Hepatocyte (in vitro differentiated cells): ENCODE data around the gene SERPINA4. TPM values are rescaled to one million over a fixed set of nuclear protein-coding genes. Genes with fewer than 3 reads are reported as not detected.

Experiments
- DNase-seq: peaks from one replicate; pipeline ENCODE4 v3.0.0-alpha.2; 2016; ENCODE audit warnings: low spot score
- H2AFZ ChIP-seq: fragments of 200-600 bp; sonication (generic); 2 replicates; pipeline ENCODE4 v1.6.0; 2016; ENCODE audit warnings: antibody characterized with exemption, mild to moderate bottlenecking
- H3K27ac ChIP-seq: fragments of 200-600 bp; sonication (generic); 2 replicates; pipeline ENCODE4 v1.5.1; 2016; ENCODE audit warnings: mild to moderate bottlenecking
- H3K27me3 ChIP-seq: fragments of 200-600 bp; sonication (generic); 2 replicates; pipeline ENCODE4 v1.6.1; 2016
- H3K36me3 ChIP-seq: fragments of 200-600 bp; sonication (generic); replicated peaks from 2 replicates; pipeline ENCODE4 v1.5.1; 2016; ENCODE audit warnings: low read depth; ENCODE audit not compliant: insufficient read depth
- H3K4me1 ChIP-seq: fragments of 200-600 bp; sonication (generic); 2 replicates; pipeline ENCODE4 v1.5.1; 2016; ENCODE audit warnings: mild to moderate bottlenecking, moderate library complexity; ENCODE audit not compliant: insufficient read depth
- H3K4me2 ChIP-seq: fragments of 200-600 bp; sonication (generic); 2 replicates; pipeline ENCODE4 v1.6.0; 2016
- H3K4me3 ChIP-seq: fragments of 200-600 bp; sonication (generic); 2 replicates; pipeline ENCODE4 v1.5.1; 2016; ENCODE audit warnings: mild to moderate bottlenecking
- H3K79me2 ChIP-seq: fragments of 200-600 bp; sonication (generic); 2 replicates; pipeline ENCODE4 v1.6.0; 2017; ENCODE audit warnings: mild to moderate bottlenecking
- H3K9me2 ChIP-seq: fragments of 200-600 bp; sonication (generic); replicated peaks from 2 replicates; pipeline ENCODE4 v1.6.0; 2017; ENCODE audit warnings: mild to moderate bottlenecking; ENCODE audit not compliant: insufficient read depth
- H3K9me3 ChIP-seq: fragments of 200-600 bp; sonication (generic); 2 replicates; pipeline ENCODE4 v1.5.1; 2016; ENCODE audit warnings: low read depth, mild to moderate bottlenecking
- H4K20me1 ChIP-seq: fragments of 200-600 bp; sonication (generic); 2 replicates; pipeline ENCODE4 v1.6.0; 2016; ENCODE audit warnings: mild to moderate bottlenecking; ENCODE audit not compliant: insufficient read depth, poor library complexity, severe bottlenecking
- EZH2 ChIP-seq: fragments of 200-600 bp; sonication (generic); IDR thresholded peaks from 2 replicates; pipeline ENCODE4 v1.6.1; 2016; ENCODE audit warnings: antibody characterized with exemption, mild to moderate bottlenecking, borderline replicate concordance
- EZH2phosphoT487 ChIP-seq: fragments of 200-600 bp; sonication (generic); IDR thresholded peaks from one replicate; pipeline ENCODE4 v1.6.1; 2018; ENCODE audit warnings: antibody characterized with exemption, mild to moderate bottlenecking, low read depth, moderate library complexity; ENCODE audit not compliant: unreplicated experiment, severe bottlenecking
- WGBS: methylation state at CpG from one replicate; pipeline ENCODE4 v1.1.6; 2016; ENCODE audit warnings: low lambda C conversion rate; ENCODE audit errors: missing lambda C conversion rate; 5-methylcytosine and 5-hydroxymethylcytosine counted together
- polyA plus RNA-seq: library from polyadenylated mRNA; unstranded; fragments of >200 nt; fragmentation: Nextera tagmentation; extraction: Ambion mirVana; gene quantifications from 2 replicates; pipeline ENCODE4 v1.2.1, GENCODE V29; 2016
- total RNA-seq: library from RNA; depleted of rRNA; stranded (reverse); fragments of >200 nt; gene quantifications from 2 replicates; pipeline ENCODE4 v1.2.3, GENCODE V29; 2014
- TF ChIP-seq, protein P1 (sequence below): fragments of 200-600 bp; sonication (generic); IDR thresholded peaks from 2 replicates; pipeline ENCODE4 v1.5.1; 2016; ENCODE audit warnings: antibody characterized with exemption, mild to moderate bottlenecking; ENCODE audit not compliant: poor library complexity

Gene SERPINA4
- total and polyA plus RNA-seq, 2 experiments from 2014 or later: 27.8 to 35.2 TPM

DNA sequence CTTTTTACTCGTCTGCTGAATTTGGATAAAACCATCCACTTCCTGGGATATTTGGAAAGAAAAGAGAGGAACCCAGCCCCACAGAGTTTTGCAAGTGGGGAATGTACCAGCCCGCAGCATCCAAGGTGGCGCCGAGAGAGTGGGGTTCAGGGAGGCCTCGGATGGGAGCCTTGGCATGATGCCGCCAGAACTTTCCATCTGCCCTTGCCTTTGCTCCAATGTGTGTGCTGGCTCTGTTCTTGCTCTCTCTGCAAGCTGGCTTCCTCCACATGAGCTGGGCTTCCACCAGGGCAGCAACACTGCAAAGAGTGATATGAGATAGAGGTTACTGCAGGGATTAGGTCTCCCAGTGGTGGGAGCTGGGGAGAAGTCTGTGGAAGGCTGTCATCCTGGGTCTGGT is 45.4 kb upstream of the SERPINA4 start:
- TF ChIP-seq EZH2: no peak
- TF ChIP-seq, protein P1, sequence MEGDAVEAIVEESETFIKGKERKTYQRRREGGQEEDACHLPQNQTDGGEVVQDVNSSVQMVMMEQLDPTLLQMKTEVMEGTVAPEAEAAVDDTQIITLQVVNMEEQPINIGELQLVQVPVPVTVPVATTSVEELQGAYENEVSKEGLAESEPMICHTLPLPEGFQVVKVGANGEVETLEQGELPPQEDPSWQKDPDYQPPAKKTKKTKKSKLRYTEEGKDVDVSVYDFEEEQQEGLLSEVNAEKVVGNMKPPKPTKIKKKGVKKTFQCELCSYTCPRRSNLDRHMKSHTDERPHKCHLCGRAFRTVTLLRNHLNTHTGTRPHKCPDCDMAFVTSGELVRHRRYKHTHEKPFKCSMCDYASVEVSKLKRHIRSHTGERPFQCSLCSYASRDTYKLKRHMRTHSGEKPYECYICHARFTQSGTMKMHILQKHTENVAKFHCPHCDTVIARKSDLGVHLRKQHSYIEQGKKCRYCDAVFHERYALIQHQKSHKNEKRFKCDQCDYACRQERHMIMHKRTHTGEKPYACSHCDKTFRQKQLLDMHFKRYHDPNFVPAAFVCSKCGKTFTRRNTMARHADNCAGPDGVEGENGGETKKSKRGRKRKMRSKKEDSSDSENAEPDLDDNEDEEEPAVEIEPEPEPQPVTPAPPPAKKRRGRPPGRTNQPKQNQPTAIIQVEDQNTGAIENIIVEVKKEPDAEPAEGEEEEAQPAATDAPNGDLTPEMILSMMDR: no peak
- no peak for TF ChIP-seq EZH2phosphoT487
- 98% methylated on average over 6 of the region's 6 CpGs for WGBS
- no peaks in the 10 kb centered on the region for H3K79me2 ChIP-seq

GRCh38 chr14:94517248-94517640 is 44.0 kb upstream of the SERPINA4 start:
- H3K4me3 ChIP-seq: no peak overlapping the region
- H3K4me1 ChIP-seq: no peaks in the 10 kb centered on the region
- H3K36me3 ChIP-seq: no peaks in the 10 kb centered on the region
- H3K9me2 ChIP-seq: no peaks in the 10 kb centered on the region
- no peak for DNase-seq
- WGBS: 78% methylated on average over 10 of the region's 10 CpGs
- H3K79me2 ChIP-seq: no peaks in the 10 kb centered on the region
- H3K27me3 ChIP-seq: peaks cover 4% of the 10 kb centered on the region
- TF ChIP-seq, protein P1: no peak
- TF ChIP-seq EZH2 (no peak), EZH2phosphoT487 (no peak)
- no peak overlapping the region for H3K27ac ChIP-seq
- H3K9me3 ChIP-seq: no peaks in the 10 kb centered on the region
- H2AFZ ChIP-seq: no peak overlapping the region
- no peak overlapping the region for H3K4me2 ChIP-seq
- no peaks in the 10 kb centered on the region for H4K20me1 ChIP-seq

More for the DNA sequence above, 45.4 kb upstream of the SERPINA4 start:
- no peak for DNase-seq
- no peak overlapping the region for H3K4me3 ChIP-seq
- no peaks in the 10 kb centered on the region for H3K9me3 ChIP-seq
- no peaks in the 10 kb centered on the region for H3K4me1 ChIP-seq
- peaks cover 4% of the 10 kb centered on the region for H3K27me3 ChIP-seq
- no peak overlapping the region for H3K27ac ChIP-seq
- no peak overlapping the region for H2AFZ ChIP-seq
- H4K20me1 ChIP-seq: no peaks in the 10 kb centered on the region
- no peaks in the 10 kb centered on the region for H3K36me3 ChIP-seq
- no peak overlapping the region for H3K4me2 ChIP-seq
- H3K9me2 ChIP-seq: no peaks in the 10 kb centered on the region

GRCh38 chr14:94517641-94518257 is 43.5 kb upstream of the SERPINA4 start:
- Histone ChIP-seq H3K27me3 (peaks cover 4% of the 10 kb centered on the region), H3K27ac (no peak overlapping the region), H4K20me1 (no peaks in the 10 kb centered on the region), H3K9me2 (no peaks in the 10 kb centered on the region), H3K4me2 (no peak overlapping the region), H3K9me3 (no peaks in the 10 kb centered on the region), H3K79me2 (no peaks in the 10 kb centered on the region), H2AFZ (no peak overlapping the region), H3K4me1 (no peaks in the 10 kb centered on the region), H3K36me3 (no peaks in the 10 kb centered on the region), H3K4me3 (no peak overlapping the region)
- TF ChIP-seq EZH2phosphoT487 (no peak), EZH2 (no peak)
- TF ChIP-seq, protein P1: no peak
- DNase-seq: no peak
- WGBS: 64% methylated on average over 7 of the region's 7 CpGs
